Cerebellar cortex (tissue), 1 donor: Measurements from ENCODE around the gene CARD10.

Experiments
- DNase-seq: peaks from one replicate; pipeline ENCODE4 v3.0.0-alpha.2; 2015; ENCODE audit warnings: low spot score

CARD10 gene

DNA sequence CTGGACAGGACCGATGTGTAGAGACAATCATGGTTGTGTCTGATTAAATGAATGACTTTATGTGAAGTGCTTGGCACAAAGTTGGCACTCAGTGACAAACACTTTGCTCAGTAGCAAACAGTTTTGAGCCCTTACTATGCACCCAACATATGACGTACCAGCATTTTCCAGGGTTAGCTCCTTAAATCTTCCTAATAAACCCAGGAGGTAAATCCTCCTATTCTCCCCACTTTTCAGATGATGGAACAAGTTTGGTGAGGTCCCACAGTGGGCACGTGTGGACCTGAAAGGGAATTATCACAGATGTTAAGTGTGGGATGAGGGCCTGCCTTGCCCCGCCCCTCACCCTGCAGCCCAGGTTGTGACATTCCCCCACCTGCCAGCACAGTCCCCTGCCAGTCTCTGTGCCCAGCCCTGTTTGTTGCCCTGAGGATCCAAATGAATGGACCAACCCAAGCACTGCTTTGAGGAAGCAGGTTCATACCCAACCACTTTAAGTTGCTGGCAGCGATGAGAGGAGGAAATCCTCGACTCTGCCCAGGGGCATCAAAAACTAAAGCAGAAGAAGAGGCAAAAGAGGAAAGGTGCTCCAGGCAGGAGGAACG lies 6.6 kb upstream of the CARD10 start:
- DNase-seq: no peak

DNA sequence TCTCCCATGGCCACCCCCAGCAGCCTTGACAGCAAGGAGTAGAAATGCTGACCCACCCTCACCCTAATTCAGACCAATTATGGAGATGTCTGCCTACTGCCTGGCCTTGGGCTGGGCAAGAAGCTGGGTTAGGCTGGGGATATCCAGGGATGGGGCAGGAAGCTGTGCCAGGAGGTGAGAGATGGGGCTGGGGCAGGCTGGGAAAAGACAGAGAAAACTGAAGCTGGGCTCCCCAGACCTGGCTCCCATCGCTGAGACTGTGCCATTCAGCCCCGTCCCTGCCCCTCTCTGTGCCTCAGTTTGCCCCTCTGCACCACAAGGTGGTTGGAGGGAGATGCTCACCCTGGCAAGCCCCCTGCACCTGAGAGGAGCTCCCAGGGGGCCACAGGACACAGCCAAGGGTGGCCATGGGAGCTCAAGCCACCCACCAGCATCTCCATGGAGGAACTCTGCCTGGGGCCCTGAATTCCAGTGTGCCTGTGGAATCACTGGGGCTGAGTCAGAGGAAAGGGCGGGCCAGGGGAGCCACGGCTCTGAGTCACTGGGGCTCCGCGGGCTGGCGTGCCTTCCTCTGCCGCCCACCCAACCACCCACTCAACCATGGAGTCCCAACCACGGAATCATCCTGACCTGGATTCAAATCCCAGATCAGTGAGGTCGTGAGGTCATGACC lies 6.0 kb upstream of the CARD10 start:
- DNase-seq: no peak

DNA sequence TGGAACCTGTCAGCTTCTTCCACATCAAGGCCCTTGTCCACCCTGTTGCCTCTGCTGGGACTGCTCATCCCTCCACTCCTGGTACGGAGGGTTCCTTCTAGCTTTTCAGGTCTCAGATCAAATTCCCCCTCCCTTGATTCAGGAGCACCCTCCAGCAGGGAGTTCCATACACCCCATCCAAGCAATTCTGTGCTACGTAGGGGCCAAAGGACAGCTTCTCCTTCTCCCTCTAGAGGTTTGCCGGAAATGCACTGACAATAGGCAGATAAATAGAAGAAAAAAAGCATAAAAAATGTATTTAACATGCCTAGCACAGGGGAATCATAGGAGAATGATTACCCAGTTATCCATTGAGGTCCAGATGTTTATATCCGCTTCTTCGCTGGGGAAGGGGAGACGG lies 3.3 kb upstream of the CARD10 start:
- no peak for DNase-seq

DNA sequence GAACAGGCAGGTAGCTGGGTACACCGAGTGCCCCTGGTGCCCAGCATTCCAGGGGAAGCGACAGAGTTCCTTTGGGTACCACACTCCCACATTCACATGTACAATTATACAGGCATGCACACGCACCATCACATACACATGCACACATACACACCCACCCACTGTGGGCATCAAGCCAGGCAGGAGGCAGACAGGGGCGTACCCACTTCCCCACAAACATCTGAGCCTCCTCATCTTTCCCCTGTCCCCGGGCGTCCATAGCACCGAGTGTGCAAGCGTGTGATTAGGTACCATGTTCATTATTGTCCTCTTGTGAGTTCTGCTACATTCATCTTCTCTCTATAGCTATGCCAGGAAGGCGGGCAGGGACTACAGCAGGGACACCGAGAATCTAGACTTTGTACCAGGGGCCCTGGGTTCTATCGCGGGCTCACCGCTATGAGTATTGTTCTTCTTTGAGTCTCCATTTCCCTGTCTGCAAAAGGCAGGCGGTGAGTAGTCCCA lies 2.1 kb upstream of the CARD10 start:
- no peak for DNase-seq

- DNase-seq: no peak
Measured at GRCh38 chr22:37520776-37521191, 1.6 kb upstream of the CARD10 start.

DNA sequence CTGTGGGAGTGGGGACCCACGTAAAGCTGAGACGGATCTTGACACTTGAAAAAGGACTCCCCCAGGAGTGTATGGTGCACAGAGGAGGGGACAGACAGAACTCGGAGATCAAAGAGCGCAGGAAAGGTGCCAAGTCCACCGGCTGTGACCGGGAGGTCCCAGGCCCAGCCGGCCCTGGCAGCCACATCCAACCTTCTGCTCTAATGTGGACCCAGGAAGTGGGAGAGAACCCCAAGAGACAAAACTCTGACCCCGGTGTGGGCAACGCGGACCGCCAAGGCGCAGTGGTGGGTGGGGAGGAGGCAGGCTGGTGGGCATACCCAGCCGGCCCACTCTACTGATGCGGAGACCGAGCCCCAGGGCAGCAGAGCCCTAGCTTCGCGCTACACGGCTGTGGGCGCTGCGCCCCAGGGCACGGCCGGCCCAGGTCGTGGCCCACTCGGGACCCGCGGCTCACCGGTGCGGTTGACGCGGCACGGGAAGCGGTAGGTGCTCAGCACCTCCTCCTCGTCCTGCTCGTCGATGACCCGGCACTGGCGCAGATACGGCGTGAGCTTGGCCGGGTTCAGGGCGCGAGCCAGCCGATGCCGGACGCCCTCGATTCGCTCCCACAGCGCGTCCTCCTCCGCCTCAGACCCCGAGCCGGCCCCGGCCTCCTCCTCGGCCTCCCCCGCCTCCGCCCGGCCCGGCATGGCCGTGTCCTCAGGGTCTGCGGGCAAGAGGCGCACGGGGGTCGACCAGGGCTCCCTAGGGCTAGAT lies 527 bp downstream of the CARD10 start:
- DNase-seq: no peak

DNA sequence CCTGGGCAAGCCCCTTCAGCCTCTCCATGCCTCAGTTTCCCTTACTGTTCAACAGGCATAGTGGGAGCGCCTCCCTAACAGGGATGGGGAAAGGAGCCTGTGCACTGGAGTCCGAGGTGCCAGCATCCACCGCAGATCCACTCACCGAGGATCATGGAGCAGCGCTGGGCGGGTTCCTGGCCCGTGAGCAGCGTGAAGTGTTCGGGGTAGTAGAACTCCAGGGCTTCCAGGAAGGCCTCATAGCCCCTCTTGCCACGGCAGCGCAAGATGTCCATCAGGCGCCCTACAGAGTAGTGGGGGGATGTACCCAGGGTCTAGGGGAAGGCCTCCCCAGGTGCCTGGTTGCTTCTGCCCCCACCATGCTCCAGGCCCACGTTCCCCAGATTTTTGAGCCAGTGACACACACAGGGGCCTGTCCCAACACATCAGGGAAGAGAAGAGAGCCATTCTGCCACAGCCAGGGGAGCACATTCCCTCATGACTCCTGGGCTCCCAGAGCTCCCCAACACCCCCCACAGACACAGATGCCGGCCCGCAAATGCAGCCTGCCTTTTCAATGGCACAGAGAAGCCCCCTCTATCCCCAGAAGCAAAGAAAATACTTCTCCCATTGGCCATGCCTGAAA lies 1.3 kb downstream of the CARD10 start:
- no peak for DNase-seq

DNA sequence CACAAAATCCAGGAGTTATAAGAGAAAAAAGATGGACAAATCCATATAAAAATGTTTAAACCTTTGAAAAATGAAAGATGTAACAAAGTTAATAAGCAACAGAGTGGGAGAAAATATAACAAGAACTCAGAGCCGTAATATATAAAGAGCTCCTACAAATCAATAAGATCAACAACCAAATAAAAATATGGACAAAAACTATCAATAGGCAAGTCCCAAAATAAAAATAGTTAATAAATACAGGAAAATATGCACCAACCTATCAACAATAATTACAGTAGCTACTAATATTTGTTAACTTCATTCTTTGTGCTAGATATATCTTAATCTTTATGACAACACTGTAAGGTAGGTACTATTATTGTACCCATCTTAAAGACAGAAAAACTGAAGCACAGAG lies 2.8 kb downstream of the CARD10 start:
- no peak for DNase-seq

DNA sequence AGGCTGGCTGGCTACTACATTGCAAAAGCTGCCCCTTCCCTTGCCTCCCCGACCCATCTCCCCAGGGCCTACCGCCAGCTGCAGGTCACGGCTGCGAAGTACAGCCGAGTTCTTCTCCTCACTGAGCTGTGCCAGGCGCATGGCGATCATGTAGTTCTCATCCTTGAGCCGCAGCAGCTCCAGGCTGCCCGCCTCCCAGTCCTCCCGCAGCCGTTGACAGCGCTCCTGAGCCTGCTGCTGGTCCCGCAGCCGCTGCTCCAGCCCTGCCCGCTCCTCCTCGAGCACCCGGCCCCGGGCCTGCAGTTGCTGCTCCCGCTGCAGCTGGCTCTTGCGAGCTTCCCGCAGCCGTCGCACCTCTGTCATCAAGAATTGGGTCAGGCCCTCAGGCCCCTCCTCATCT lies 3.3 kb downstream of the CARD10 start:
- DNase-seq: no peak

- no peak for DNase-seq
Measured at GRCh38 chr22:37514526-37515051, 4.6 kb downstream of the CARD10 start.

DNA sequence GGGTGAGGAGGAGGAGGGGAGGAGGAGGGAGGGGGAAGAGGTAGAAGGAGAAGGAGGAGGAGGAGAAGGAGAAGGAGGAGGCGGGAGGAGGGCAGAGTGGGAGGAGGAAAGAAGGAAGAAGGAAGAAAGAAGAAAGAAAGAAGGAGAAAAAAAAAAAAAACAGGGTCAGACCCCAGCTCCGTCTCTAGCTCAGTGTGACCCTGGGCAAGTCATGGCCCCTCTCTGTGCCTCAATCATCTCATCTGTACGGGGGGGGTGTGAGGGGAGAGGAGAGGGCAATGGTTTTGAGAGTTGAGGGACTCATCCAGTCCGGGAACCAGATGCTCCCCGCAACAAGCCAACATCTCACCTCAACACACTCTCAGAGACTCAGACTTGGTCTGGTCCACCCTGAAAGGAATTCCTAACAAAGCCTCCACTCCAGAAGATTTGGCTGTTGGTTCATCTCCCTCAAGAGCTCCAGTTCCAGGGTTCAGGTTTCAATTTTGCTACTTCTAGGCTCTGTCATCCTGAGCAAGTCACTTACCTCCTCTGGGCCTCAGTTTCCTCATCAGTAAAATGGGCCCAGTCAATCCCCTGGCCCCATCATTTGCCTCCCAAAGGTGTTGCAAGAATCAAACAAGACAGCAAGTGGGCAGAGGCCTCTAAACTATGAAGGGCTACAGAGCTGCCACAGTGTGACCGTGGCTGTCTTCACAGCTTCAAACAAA lies 7.7 kb downstream of the CARD10 start:
- DNase-seq: no peak

GRCh38 chr22:37510091-37510490 lies 9.1 kb downstream of the CARD10 start:
- no peak for DNase-seq

GRCh38 chr22:37509059-37509860 lies 10.0 kb downstream of the CARD10 start:
- DNase-seq: no peak

GRCh38 chr22:37508431-37508992 lies 10.7 kb downstream of the CARD10 start:
- DNase-seq: no peak

DNA sequence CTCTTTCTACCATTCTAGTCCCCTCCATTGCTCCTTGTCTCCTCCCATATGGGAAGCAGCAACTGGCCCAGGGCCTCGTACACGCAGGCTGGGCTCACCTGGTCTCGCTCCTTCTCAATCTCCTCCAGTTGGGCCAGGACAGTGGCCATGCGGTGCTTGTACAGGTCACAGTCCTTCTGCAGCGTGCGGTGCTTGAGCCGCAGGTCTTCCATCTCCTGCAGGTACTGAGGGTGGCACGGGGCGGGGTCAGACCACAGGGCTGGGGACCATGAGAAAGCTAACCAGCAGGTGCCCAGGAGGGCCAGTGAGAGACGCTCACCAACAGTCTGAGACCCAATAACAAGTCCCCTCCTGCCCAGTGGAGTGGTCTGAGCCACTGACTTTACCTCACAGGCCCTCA lies 11.5 kb downstream of the CARD10 start:
- DNase-seq: no peak

GRCh38 chr22:37505989-37506388 lies 13.2 kb downstream of the CARD10 start:
- DNase-seq: no peak

DNA sequence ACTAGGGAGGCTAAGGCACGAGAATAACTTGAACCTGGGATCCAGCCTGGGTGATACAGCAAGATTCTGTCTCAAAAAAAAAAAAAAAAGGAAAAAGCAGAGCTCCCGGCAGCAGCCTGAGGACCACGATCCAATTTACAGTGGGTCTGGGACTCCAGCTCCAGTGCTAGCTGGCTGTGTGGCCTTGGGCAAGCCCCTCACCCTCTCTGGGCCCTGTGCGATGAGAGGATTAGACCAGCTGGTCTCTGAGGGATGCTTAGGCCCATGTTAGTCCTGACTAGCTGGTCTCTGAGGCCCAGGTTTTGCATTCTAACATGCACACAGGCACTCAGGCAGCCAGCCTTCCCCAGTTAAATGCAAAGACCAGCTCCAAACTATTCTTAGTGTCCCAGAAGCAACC lies 13.7 kb downstream of the CARD10 start:
- DNase-seq: no peak

- DNase-seq: no peak
Measured at GRCh38 chr22:37504964-37505363, 14.3 kb downstream of the CARD10 start.

- no peak for DNase-seq
Measured at GRCh38 chr22:37503850-37504249, 15.4 kb downstream of the CARD10 start.

GRCh38 chr22:37503183-37503683 lies 16.0 kb downstream of the CARD10 start:
- DNase-seq: no peak
